Tibial nerve (tissue), 4 donors: Measurements from ENCODE around the gene PLEKHA6.

Experiments
- CTCF ChIP-seq, 5 experiments: fragments of 200-600 bp in 3 of 5; fragments of 450-650 bp in 2 of 5; sonication (generic) in 3 of 5; IDR thresholded peaks; one replicate each; pipeline ENCODE4 v1.5.1; 2016 to 2019; ENCODE audit warnings: antibody characterized with exemption in 5 of 5, mild to moderate bottlenecking in 3 of 5, moderate library complexity in 2 of 5
- EP300 ChIP-seq, 2 donors: sonication (generic); formaldehyde crosslinking; IDR thresholded peaks; one replicate each; pipeline ENCODE4 v1.6.1; 2017; ENCODE audit warnings: antibody characterized with exemption in 2 of 2, mild to moderate bottlenecking in 1 of 2
- POLR2A ChIP-seq, 2 donors: fragments of 450-650 bp; IDR thresholded peaks; one replicate each; pipeline ENCODE4 v1.6.1; 2017; ENCODE audit warnings: antibody characterized with exemption in 2 of 2, mild to moderate bottlenecking in 2 of 2, moderate library complexity in 2 of 2

GRCh38 chr1:204188959-204189639, 170.6 kb downstream of the PLEKHA6 start:
- no peak for TF ChIP-seq CTCF (IDR thresholded peaks at IDR 0.05)
- TF ChIP-seq EP300 (IDR thresholded peaks at IDR 0.05) = no peak
- TF ChIP-seq POLR2A (IDR thresholded peaks at IDR 0.05) = no peak
